Cardiac muscle cell (in vitro differentiated cells and primary cell): ENCODE results near the gene WDR74. TPM values are rescaled to one million over a fixed set of nuclear protein-coding genes. Genes with fewer than 3 reads are reported as not detected.
A peak's percentile ranks its signal among the peaks of the same experiment; 100 is the strongest.

Source experiments
- DNase-seq, 2 donors: peaks; one replicate each; pipeline versions ENCODE4 v3.0.0 to v3.0.0-alpha.2; 2010 to 2017; ENCODE audit warnings: low read depth in 1 of 2, low spot score in 1 of 2
- H3K27ac ChIP-seq: fragments of 200-600 bp; sonication (generic); 2 replicates; pipeline ENCODE4 v1.5.1; 2016
- H3K27me3 ChIP-seq: fragments of 200-600 bp; sonication (generic); 2 replicates; pipeline ENCODE4 v1.6.0; 2016; ENCODE audit warnings: control low read depth
- H3K36me3 ChIP-seq: fragments of 200-600 bp; sonication (generic); 2 replicates; pipeline ENCODE4 v1.5.1; 2016; ENCODE audit warnings: control low read depth
- H3K4me1 ChIP-seq: fragments of 200-600 bp; sonication (generic); 2 replicates; pipeline ENCODE4 v1.8.1; 2017; ENCODE audit warnings: low read depth, mild to moderate bottlenecking, mixed run types
- H3K4me3 ChIP-seq: fragments of 200-600 bp; sonication (generic); 2 replicates; pipeline ENCODE4 v1.5.1; 2016; ENCODE audit warnings: mild to moderate bottlenecking
- H3K9me3 ChIP-seq: fragments of 200-600 bp; sonication (generic); 2 replicates; pipeline ENCODE4 v1.5.1; 2017; ENCODE audit warnings: low read depth, mild to moderate bottlenecking, control low read depth
- polyA plus RNA-seq: library from polyadenylated mRNA; unstranded; fragments of >200 nt; fragmentation: Nextera tagmentation; extraction: Ambion mirVana; gene quantifications from 2 replicates; pipeline ENCODE4 v1.2.1, GENCODE V29; 2016
- total RNA-seq: library from RNA; depleted of rRNA; stranded (reverse); fragments of >200 nt; gene quantifications from 2 replicates; pipeline ENCODE4 v1.2.3, GENCODE V29; 2016
- TF ChIP-seq, protein P1 (sequence below): IDR thresholded peaks from 2 replicates; pipeline ENCODE4 v1.5.1; 2012; ENCODE audit warnings: low read depth, mild to moderate bottlenecking, low read length

WDR74 gene
- total and polyA plus RNA-seq, 2 experiments from 2014 or later: 42.1 to 63.3 TPM

DNA sequence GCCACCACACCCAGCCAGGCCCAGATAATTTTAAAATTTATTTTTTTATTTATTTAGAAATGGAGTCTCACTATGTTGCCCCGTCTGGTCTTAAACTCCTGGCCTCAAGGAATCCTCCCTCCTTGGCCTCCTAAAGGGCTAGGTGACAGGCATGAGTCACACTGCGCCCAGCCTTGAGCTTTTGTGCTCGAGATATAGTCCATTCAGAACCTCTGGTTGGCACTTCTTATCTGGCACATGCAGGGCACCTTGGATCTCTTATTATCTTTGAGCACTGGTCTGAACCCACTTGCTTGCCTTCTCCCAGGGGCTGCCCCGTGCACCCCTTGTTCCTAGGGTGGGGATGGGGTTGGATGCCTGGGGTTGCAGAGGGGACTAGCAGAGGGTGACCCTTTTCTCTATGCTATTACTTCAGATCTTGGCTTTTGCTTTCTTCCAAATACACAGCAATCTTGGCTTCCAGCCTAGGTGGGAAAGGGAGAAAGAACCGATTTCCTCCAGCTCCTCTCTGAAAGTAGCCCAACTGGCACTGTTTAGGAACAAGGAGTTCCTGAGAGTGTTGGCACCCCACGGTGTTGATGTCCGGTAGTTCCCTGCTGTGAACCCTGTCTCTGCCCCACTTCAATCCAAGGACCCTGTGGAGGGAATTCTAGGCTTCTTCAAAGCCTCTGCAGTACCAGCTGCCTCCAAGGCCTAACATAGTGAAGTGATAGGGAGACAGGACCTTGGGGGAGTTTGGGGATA, 40.0 kb upstream of the WDR74 start:
- TF ChIP-seq, protein P1, sequence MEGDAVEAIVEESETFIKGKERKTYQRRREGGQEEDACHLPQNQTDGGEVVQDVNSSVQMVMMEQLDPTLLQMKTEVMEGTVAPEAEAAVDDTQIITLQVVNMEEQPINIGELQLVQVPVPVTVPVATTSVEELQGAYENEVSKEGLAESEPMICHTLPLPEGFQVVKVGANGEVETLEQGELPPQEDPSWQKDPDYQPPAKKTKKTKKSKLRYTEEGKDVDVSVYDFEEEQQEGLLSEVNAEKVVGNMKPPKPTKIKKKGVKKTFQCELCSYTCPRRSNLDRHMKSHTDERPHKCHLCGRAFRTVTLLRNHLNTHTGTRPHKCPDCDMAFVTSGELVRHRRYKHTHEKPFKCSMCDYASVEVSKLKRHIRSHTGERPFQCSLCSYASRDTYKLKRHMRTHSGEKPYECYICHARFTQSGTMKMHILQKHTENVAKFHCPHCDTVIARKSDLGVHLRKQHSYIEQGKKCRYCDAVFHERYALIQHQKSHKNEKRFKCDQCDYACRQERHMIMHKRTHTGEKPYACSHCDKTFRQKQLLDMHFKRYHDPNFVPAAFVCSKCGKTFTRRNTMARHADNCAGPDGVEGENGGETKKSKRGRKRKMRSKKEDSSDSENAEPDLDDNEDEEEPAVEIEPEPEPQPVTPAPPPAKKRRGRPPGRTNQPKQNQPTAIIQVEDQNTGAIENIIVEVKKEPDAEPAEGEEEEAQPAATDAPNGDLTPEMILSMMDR: no peak
- Histone ChIP-seq H3K27ac (peak overlapping the region; percentile 94), H3K4me1 (peaks cover 17% of the 10 kb centered on the region), H3K27me3 (no peaks in the 10 kb centered on the region), H3K9me3 (no peaks in the 10 kb centered on the region), H3K36me3 (peaks cover 20% of the 10 kb centered on the region), H3K4me3 (no peak overlapping the region)
- DNase-seq: peak in 1 of 2 donors; percentile 65

DNA sequence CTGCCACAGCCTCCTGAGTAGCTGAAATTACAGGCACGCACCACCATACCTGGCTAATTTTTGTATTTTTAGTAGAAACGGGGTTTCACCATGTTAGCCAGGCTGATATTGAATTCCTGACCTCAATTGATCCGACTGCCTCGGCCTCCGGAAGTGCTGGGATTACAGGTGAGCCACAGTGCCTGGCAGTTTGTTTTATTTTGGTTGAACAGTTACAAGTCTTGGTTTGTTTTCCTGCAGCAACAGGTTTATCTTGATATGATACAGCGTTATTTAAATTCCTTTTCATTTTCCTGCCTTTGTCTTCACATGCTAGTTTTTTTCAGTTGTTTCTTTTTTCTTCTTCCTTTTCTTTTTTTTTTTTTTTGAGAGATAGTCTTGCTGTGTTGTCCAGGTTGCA, 37.3 kb upstream of the WDR74 start:
- TF ChIP-seq, protein P1: no peak
- Histone ChIP-seq H3K4me3 (no peak overlapping the region), H3K27me3 (no peaks in the 10 kb centered on the region), H3K36me3 (peaks cover 7% of the 10 kb centered on the region), H3K4me1 (peaks cover 8% of the 10 kb centered on the region), H3K27ac (peak overlapping the region; percentile 77), H3K9me3 (no peaks in the 10 kb centered on the region)
- DNase-seq: no peak

DNA sequence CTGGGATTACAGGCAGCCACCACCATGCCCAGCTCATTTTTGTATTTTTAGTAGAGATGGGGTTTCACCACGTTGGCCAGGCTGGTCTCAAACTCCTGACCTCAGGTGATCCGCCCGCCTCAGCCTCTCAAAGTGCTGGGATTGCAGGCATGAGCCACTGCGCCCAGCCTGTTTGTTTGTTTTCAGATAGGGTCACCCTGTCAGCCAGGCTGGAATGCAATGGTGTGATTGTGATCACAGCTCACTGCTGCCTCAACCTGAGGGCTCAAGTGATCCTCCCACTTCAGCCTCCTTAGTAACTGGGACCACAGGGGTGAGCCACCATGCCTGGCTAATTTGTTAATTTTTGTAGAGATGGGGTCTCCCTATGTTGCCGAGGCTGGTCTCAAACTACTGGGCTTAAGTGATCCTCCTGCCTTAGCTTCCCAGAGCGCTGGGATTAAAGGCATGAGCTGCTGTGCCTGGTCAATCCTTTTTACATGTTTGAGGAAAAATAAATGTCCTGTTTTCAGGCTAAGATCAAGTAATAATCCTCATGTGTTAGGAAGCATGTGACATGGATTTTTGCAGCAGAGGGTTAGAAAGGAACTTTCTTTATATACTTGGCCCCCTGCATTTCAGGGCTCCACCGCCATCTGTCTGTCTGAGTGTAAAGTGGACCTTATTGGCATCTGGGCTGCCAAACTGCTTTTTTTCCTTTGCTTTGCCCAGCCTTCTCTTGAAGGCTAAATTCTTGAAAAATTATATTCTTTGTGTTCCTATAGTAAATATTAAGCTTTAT, 36.5 kb upstream of the WDR74 start:
- Histone ChIP-seq H3K4me1 (peaks cover 8% of the 10 kb centered on the region), H3K36me3 (peaks cover 7% of the 10 kb centered on the region), H3K27me3 (no peaks in the 10 kb centered on the region), H3K9me3 (no peaks in the 10 kb centered on the region), H3K27ac (no peak overlapping the region), H3K4me3 (no peak overlapping the region)
- no peak for DNase-seq
- TF ChIP-seq, protein P1: no peak

DNA sequence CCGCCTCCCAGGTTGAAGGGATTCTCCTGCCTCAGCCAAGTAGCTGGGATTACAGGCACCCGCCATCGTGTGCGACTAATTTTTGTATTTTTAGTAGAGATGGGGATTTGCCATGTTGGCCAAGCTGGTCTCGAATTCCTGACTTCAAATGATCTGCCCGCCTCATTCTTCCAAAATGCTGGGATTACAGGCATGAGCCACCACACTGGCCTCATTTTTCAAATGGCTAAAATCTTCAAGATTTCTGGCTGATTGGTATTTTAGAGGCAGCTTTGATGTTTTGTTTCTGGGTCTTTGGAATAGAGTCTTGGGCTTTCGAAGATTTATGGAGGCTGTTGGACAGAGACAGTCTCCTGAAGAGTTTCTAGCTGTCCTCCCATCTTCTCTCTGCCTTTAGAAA, 35.5 kb upstream of the WDR74 start:
- H3K27ac ChIP-seq: no peak overlapping the region
- H3K9me3 ChIP-seq: no peaks in the 10 kb centered on the region
- TF ChIP-seq, protein P1: no peak
- peaks cover 7% of the 10 kb centered on the region for H3K36me3 ChIP-seq
- peaks cover 3% of the 10 kb centered on the region for H3K4me1 ChIP-seq
- DNase-seq: no peak
- no peaks in the 10 kb centered on the region for H3K27me3 ChIP-seq
- no peak overlapping the region for H3K4me3 ChIP-seq

DNA sequence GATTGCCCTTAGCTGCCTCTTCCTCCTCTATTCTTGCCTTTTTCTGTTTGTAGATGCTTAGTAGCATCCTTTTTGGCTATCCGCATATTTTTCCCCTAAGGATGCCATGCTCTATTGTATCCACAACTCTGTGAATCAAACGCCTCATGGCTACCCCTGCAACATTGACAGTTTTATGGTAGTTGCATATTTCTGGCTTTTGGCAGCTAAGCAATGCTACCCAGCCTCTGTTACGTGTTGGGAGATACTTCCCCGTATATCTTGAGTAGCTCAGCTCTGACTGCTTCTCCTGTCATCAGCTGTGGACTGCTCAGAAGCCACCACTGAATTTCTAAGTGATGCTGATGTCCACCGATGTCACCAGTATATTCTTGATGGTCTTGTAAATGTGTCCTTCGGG, 26.2 kb upstream of the WDR74 start:
- H3K4me3 ChIP-seq: no peak overlapping the region
- TF ChIP-seq, protein P1: no peak
- no peaks in the 10 kb centered on the region for H3K27me3 ChIP-seq
- no peak overlapping the region for H3K27ac ChIP-seq
- no peak for DNase-seq
- peaks cover 10% of the 10 kb centered on the region for H3K4me1 ChIP-seq
- H3K9me3 ChIP-seq: no peaks in the 10 kb centered on the region
- no peaks in the 10 kb centered on the region for H3K36me3 ChIP-seq
